Neural progenitor cell (in vitro differentiated cells): Measurements from ENCODE around the gene POLDIP2.

Source experiments
- CTCF ChIP-seq: fragments of 200-600 bp; sonication (generic); IDR thresholded peaks from 2 replicates; pipeline ENCODE4 v1.5.1; 2017; ENCODE audit warnings: antibody characterized with exemption, mild to moderate bottlenecking
- EZH2 ChIP-seq: fragments of 200-600 bp; sonication (generic); IDR thresholded peaks from 2 replicates; pipeline ENCODE4 v1.6.1; 2017; ENCODE audit warnings: antibody characterized with exemption, mild to moderate bottlenecking, moderate library complexity
- EZH2phosphoT487 ChIP-seq: fragments of 200-600 bp; sonication (generic); IDR thresholded peaks from 2 replicates; pipeline ENCODE4 v1.6.1; 2017; ENCODE audit warnings: antibody characterized with exemption

GRCh38 chr17:28368306-28368831 lies 11.0 kb upstream of the POLDIP2 start:
- TF ChIP-seq CTCF = no peak
- no peak for TF ChIP-seq EZH2
- no peak for TF ChIP-seq EZH2phosphoT487
